Ramos (cell line): Measurements from ENCODE around the gene UCK2.

ENCODE experiments used
- in situ Hi-C: fragments of 300-500 bp; cut with MboI; formaldehyde crosslinking; loops from one replicate; pipeline ENCODE4 v1.14.3; 2022; ENCODE audit warnings: low sequenced_read_pairs; ENCODE audit not compliant: unreplicated experiment

UCK2 gene

DNA sequence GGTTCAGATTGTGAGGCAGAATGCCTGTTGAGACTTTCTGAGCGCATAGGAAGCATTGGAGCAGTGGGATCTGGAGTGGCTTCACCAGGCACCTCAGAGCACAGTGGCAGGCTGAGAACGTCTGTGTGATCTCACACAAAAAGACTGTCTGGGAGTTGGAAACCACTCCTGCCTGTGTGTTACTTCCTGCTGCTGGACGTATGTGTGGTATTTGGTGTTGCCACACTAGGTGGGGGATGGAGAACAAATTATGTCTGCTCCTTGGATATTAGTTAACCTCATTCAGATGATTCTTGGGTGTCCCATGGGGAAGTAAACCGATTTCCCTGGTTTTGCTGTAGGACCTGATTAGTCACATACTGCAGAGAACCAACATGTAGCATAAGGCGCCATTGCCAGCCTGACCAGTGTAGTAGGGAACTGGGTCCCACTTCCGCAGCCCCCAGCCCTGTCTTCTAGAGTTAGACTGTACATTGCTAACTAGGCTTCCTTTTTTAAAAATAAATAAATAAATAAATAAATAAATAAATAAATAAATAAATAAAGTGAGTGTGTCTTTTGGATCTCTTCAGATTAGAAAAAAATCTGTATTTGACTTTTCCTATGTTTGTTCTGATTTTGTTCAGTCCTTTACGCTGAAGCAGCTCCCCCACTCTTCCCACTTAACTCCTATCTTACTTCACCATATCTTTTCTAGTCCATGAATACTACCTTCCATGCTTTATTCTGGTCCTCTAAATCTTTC lies 26.9 kb downstream of the UCK2 start:
- in situ Hi-C loops = no loop called here

DNA sequence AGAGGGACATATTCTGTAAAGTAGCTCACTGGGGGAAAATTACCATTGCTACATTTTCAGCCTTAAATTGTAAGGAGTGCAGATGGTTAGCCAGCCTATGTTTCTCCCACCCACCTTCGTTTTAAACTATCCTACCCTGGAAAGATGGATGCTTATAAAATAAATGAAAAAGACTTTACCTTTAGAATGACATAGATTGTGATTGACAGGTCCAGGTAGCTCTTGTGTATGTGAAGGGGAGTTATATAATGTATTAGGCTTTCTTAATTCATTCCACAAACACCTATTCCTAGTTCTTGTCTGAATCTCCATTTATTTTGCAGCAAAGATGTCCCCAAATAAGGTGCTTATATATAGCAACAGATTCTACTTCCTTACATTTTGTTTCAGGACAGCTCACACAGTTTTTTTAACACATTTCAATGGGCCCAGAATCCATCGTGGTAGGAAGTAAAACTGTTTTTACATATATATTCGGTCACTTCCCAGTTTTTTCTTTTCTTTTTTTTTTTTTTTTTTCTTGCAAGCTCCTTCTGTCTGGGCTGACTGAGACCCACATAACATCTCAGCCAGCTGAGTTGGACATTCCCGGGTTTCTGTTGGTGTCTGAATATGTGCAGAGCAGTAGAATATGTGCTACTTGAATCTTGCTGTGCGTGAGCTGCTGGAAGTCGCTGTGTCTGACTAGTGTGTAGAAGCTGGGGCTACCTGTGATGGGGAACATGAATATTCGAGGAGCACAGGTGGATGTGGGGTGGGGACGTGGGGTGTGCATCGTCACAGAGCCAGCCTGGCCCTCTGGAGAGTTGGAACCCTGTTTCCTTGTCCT lies 27.8 kb downstream of the UCK2 start:
- in situ Hi-C loops = no loop called here

DNA sequence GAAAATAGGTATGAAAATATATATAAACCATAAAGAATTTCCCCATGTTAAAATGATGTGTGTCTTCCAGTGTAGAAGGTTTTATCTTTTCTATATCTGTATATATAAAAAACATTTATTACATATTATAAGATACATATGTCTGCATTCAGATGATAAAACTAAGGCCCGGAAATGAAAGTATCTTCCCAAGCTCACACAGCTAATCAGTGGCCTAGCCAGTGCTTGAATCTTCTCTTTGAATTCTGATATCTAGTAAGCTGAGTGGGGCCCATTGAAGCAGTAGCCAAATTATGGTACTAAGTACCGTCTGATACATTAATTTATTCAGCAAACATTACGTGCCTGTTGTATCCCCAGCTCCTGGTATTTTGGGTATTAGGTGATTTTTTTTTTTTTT lies 28.6 kb downstream of the UCK2 start:
- in situ Hi-C loops = no loop called here

DNA sequence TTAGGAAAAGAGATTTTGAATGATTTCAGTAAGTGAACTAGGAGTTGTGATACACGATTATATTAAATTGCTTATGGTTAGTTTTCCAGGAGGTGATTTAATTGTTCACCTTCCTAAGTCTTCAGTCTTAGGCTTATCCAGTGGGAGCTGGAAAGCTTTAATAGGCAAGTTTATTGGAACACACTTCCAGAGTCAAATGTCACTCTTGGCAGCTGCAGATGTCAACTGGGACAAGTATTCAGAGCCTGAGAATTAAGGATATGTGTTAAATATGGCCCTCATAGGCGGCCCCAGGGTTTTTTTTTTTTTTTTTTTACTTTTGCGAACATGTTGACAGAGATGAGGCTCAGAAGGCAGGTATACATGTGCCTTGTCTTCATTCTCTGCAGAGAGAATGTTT lies 29.2 kb downstream of the UCK2 start:
- in situ Hi-C loops = no loop called here

DNA sequence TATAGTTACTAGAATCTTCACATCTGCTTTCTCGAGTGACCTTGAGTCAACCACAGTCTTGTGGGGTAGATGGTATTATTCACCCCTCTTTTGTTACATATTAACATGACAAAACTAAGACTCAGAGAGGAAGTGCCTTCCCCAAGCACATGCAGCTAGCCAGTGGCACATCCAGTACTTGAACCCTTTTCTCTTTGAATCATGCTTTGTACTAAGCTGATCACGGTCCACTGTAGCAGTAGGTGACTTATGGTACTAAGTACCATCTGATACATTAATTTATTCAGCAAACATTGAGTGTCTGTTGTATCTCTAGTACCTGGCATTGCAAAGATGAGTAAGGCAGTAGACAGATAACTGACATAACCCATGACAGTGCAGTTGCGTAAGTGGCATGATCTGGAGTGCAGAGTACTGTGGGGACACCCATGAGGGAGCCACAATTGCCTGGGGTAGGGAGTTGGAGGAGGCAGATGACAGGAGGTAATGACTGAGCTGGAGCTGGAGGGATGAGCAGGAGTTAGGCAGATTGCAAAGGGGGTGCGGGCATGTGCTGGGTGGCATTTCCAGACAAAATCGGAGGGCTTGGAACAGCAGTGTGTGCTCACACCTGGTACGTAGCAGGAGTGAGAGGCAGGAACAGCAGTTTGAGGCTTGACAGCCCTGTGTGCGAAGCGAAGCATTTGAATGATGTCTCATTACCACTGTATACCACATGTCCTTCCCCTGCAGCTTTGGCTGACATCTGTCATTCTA lies 29.8 kb downstream of the UCK2 start:
- in situ Hi-C loops = no loop called here

DNA sequence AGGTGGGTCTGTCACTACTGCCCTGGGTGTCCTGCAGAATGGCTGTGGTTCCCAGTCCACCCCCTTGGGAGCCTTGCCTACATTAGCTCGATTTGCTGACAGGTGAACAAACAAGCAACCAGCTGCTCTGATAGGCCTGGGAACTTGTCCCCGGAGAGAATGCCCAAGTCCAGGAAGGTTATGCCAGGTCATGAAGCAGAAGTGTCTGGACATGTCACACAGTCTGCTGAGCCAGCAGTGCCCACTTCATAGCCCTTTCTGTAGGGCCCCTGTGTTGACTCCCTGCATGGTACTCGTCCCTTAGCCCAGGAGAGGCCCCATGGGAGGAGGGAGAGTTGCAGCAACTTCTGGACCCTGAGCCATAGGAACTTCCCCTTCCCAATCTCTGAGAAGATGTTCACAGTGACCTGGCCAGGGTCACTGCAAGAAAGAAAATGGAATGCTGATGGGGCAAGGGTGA lies 31.0 kb downstream of the UCK2 start:
- in situ Hi-C loops = no loop called here

DNA sequence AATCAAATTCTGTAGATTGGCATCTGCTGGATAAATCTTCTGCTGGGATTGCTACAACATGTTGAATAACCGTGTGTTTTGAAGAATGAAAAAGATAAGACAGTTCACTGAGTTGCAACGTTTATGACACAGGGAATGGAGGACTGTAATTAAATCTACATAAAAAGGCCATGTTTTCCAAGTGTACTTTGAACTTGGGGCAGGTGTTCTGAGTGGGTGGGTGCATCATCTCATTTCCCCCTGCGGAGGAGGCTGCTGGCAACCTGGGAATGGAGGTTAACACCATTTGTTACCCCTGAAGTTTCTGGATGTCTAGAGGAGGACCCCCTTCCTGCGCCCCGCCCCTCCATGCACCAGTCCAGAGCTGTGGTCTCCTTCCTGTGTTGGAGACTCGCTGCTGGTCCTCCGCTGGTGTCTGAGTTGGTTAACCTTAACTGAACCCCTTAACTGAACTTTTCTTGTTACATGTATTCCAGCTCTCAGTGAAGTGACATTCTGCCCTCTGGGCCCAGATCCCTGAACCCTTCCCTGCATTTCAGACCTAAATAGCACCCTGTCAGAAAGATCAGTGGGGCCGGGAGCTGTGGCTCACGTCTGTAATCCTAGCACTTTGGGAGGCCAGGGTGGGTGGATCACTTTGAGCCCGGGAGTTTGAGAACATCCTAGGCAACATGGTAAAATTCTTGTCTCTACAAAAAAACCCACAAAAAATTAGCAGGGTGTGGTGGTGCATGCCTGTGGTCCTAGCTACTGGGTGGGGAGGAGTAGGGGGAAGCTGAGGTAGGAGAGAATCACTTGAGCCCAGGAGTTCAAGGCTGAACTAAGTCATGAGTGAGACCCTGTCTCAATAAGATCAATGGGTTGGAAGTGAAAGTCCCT lies 31.8 kb downstream of the UCK2 start:
- in situ Hi-C loops = no loop called here

DNA sequence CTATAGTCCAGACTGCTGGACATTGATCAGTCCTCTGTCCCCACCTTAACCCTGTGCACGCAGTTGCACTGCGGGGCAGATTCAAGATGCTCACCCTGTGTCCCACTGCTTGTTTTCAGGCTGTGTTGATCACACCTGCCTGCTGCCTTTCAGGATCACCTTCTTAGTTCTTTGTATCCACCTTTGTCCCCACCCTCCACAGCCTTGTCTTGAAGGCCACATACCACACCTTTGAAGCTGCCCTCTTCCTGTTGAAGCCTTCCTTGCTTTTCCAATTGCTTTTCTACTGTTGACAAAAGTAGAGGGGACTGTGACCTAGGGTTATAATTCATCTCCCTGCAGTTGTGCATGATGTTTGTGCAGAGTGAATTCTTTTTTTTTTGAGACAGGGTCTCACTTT lies 32.7 kb downstream of the UCK2 start:
- in situ Hi-C loops = no loop called here

DNA sequence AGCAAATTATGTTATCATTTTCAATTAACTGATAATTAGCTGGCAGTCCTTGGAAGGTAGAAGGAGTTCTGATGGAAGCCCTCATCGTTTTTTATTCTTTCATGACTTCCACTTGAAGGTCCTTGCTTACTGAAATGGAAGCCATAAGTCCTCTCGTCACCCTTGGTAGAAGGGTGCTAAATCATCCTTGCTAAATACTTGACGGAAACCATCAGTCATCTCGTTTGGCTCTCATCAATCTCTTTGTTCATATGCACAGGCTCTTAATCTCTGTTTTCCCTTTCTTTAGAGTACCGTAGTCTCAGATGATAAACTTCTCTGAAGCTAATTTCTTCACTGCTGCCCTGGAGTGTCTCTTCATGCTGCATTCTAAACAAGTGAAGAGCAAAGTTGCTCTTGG lies 34.5 kb downstream of the UCK2 start:
- in situ Hi-C loops = no loop called here

DNA sequence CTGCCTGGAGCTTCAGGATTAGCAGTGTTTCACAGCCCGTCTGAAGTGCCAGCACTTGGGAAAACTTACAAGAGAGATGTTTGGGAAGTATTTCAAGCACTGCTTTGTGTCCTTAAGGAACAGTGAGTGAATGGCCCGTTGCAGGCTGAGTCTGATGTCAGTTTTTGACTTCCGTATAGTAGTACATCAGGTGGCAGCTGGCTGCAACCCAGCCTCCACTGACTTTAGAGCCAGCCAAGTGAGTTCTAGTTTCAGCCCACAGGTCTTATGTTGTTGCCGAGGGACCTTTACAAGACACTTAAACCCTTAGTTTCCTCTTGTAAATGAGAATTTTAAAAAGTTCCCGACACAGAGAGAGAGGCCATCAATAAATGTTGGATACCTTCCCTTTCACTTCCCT lies 35.0 kb downstream of the UCK2 start:
- in situ Hi-C loops = no loop called here

DNA sequence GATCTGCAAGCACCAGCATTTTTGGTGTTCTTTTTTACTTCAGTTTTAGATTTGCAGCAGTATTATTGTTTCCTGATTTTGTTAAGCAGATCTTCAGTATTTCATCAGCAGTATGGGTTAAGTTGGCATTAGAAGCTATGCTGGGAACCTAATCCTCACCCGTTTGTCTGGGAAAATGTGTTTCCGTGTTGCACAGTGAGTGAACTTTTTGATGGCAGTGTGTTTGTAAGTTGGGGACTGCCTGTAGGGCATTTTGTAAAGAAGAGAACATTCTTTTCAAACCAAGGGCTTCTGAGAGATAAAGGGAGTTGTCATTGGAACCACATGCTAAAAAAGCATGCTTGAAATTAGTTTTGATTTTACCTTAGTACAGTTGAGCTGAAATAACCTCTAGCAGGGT lies 35.9 kb downstream of the UCK2 start:
- in situ Hi-C loops = no loop called here

DNA sequence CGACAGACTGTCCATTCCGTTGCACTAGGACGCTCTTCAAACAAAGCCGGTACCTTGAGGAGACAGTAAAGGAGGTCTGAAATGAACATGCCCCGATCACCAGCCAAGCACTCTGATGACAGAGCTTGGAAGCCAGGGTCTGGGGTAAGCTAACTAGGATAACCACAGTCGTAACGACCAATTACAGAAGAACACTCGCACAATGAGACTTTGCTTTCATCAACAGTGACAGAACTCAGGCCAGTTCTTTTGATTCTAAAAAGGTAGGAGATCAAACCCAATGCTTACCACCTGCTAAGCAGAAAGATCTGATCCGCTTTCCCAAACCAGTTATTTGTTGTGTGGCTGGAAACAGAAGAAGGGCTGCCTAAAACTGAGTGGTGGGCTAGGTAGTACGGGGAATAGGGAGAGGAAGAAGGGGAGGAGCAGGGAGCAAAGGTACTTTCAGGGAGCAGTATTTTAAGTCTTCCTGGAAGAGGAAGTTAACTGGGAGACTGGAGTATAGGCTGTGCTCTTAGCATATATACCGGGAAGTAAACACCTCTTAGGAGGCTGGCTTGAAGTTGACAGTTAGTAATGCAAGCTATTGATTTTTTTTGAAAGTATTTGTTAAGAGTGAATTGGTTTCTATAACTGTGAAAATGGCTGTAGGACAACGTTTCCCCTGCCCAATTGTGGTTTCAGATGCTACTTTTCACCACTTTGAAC lies 38.4 kb downstream of the UCK2 start:
- in situ Hi-C loops = no loop called here

DNA sequence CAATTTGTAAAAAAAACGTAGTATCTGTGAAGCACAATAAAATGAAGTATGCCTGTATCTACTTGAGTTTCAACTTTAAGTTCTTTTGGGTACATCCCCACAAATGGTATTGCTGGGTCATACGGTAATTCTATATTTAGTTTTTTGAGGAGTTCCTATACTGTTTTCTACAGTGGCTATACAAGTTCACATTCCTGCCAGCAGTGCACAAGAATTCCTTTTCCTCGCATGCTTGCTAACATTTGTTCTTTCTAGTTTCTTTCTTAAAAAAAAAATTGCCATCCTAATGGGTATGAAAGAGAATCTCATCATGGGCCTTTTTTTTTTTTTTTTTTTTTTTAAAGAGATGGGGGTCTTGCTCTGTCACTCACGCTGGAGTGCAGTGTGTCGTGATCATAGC lies 41.9 kb downstream of the UCK2 start:
- in situ Hi-C loops = no loop called here

DNA sequence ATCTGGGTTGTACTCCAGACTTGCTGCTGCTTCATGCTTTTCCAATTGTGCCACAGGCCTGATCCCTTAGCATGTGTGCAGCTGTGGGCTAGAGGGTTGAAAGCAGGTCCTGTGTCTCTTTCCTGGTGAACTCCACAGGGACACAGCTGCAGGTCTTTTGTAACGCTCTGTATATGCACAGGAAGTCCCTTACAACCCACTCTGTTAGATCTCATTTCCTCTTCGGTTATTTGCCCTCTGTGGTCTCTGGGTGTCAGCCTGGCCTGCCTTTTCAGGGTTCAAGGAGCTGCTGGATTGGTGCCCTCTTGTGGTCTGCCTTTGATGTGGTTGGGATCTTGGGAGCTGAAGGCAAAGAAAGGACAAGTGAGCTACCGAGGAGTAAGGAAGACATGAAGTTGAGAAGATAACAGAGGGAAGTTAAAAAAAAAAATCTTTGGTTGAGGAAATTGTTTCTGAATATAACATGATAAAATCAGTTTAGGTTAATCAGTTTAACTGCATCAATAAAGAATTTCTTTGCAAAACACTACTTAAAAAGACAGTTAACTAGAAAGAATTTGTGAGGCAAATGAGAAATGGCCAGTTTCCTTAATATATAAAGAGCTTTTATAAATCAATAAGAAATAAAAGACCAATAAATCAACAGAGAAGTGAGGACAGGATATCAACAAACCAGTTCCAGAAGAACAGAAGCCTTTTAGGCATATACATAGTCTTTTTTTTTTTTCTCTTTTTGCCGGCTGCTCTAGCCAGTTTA lies 44.1 kb downstream of the UCK2 start:
- in situ Hi-C loops = no loop called here

DNA sequence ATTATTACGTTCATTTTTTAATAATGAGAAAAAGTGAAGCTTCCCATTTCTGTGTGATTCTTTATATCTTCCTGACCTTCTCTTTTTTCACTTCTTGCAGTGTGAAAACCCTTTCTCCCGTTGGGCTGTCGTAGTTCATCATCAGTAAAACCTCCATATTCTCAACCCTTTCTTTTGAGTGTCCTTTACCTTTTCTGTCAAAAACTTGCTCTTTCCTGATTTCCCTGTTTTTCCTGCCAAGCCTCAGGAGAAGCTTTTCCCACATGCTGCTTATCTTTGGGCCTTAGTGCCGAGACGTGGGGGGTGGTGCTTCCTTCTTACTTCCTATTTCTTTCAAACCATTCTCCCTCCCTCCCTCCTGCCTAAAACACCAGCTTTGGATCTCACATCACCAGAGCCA lies 46.1 kb downstream of the UCK2 start:
- in situ Hi-C loops = no loop called here

DNA sequence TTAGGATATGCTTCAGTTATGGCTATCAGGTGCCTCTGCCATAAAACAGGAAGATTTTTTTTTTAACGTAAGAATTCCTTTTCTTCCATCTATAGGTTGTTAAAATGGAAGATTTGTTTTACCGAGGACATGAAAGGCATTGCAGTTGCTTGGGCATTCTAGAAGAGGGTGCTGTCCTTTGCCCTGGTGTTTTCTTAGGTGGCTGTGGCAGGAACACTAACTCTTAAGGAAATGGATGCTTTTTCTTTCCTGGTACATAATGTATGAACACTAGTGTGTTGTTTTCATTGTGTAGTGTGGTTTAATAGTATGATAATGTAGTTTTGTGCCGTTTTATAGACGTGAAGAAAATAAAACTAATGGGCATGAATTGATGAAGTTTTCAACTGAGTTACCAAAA lies 47.2 kb downstream of the UCK2 start:
- in situ Hi-C loops = no loop called here

DNA sequence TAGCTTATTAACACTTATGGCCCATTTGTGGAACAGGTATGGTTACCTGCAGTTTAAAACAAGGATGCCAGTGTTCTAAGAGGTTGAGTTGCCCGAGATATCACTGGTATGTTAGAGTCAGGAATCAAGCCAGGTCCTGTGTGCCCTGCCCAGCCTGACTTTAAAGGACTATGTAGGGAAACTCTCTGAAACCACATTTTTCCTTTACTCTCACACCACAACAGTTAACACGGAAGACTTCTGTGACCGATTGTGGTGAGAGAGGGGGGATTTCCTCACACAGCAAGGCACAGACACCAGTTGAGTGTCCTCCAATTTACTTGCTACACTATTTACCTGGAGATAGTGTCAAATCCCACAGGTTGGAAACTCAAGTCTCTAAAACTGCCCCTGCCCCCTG lies 47.8 kb downstream of the UCK2 start:
- in situ Hi-C loops = no loop called here

DNA sequence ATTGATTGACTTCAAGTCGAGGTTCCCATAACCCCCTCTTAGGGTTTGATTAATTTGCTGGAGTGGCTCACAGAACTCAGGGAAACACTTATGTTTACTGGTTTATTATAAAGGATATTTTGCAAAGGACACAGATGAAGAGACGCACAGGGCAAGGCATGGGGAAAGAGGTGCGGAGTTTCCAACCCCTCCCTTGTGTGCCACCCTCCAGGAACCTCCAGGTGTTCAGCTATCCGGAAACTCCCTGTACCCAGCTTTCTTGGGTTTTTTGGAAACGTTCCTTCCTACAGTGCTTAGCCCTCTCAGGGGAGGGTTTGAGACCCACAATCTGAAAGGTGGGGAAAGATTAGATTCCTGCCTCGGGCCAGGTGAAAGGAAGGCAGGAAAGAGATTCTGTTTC lies 48.2 kb downstream of the UCK2 start:
- in situ Hi-C loops = no loop called here

DNA sequence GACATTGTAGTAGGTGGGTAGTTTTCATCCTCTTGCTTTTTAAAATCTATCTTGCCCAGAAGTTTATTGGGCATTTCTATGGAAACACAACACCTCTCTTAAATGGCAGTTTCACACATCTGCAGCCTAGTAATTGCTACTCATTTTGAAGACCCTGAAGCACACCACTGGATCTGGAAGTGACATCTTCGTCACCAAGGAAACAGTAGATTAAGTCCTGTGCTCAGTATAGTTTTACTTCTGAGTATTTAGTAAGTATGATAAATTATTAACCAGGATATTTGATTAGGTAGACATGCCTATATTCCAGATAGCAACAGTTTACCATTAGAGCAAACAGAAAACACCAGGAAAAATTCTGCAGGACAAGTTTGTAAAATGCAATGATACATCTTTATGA lies 48.7 kb downstream of the UCK2 start:
- in situ Hi-C loops = no loop called here
